NCI-H1105 (cell line): ENCODE data around the gene KCNJ10.

Source experiments
- DNase-seq: peaks from one replicate; lab custom pipeline; 2025; lab: John Stamatoyannopoulos, UW

Gene KCNJ10

DNA sequence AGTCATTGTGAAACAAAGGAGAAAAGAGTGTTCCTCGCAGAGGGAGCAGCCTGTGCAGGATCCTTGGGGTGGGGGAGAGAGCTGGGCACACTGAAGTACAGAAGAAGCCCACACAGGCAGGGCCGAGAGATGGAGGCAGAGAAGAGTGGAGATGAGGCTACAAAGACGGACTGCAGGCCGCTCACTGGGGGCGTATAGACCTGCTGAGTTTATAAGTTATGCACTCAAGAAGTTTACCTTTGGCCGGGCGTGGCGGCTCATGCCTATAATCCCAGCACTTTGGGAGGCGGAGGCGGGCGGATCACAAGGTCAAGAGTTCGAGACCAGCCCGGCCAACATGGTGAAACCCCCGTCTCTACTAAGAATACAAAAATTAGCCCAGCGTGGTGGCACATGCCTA lies 108.3 kb downstream of the KCNJ10 start:
- no peak for DNase-seq

DNA sequence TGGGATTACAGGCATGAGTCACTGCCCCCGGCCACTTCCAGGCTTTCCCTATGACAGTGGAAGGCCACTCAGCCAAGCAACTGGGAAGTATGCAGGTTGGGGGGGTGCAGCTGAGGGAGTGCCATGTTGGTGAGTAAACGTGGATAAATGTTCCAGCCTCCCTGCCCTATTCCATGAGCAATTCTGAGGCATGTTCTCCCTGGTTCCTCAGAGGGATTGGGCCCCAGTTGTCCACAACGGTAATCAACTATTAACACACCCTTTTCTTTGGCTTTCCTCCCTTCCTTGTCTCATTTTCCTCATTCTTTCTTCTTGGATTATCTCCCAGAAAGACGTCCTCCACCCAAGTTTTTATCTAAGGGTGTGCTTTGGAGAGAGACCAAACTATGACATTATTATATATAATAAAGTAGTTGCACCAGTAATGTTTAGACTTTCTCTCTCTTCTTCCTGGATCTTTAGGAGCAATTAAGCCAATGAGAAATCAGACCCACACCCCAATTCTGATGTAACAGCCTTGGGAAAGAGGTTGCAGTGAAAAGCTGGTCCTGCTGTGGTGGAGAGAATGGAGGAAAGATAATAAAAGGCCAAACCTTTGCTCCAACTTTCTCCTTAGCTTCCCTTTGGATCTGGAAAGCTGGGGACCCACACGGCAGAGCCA lies 109.1 kb downstream of the KCNJ10 start:
- no peak for DNase-seq

DNA sequence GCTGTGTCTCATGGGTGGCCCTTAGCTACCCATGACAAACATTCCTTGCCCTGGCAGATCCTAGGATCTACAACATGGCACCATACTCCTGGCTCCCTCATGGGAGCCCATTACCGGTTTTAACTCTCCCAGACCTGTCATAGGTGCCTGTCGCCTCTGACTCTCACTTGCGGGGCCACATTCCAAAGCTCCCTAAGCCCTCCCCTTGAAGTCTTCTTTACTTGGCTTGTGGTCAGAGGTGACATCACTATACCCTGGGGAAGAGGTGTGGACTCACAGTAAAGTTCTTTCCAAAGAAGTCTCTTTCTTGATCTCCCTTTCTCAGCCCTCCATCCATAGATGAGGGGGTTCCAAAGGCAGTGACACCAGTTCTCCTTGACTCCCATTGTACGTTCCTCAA lies 110.5 kb downstream of the KCNJ10 start:
- DNase-seq, result no peak

DNA sequence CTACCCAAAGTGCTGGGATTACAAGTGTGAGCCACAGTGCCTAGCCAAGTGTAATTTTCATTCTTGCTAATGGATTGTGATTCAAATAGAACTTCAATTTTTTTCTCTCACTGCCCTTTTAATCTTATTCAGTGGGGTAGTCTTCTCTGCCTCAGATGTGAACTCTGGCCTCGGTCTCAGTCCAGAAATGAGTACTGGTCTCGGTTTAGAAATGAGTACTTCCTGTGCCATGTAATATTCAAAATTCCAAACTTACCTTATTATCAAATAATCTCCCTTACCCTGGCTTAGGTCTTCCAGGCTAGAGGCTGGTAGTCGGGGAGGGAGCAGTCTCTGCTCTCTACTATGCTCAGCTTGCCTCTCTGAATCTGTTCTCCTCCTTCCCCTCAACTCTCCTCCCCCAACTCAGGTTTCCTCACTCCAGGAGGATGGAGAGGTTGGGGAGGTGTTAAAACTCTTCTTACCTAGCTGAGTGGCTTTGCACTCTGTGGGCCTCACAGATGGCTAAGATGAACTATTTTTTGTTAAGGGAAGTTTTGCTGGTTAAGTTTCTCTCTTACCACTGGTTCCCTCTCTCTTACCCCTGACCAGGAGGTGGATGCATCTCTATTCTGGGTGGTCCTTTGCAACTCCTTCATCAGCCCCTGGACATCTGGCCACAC lies 111.1 kb downstream of the KCNJ10 start:
- no peak for DNase-seq

DNA sequence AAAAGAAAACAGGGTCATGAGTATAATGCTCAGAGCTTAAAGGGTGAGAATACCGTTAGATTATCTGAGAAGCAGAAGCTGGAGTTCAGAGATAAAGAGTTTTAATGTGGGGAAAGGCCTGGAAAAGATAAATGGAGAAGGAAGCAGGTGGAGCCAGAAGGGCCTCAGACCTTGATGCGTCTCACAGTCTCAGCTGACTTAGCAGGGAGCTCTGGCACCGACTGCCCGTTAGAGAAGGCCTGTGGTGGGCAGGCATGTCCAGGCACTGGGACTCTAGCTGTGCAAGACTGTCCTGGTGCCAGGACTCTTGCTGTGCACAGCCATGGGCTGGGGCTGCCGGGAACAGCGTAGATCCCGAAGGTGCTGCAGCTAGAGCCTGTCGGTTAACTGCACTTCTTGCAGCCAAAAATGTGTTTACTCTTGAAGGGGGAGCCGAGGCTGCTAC lies 112.1 kb downstream of the KCNJ10 start:
- DNase-seq, result no peak

DNA sequence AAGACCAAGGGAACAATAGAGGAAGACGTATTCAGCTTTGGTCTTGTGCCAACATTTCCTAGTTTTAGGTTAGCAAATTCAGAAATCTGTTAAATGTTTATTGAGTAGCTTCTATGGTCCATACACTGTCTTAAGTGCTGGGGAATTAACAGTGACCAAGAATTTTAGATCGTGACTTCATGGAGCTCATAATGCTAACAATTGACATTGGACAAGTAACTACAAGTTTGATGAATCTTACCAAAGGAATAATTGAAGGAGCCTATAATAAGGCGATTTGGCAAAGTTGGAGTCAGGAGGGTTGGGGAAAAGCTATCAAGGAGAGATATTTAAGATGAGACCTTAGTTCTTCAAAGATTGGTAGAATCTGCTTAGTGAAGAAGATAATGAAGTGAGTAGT lies 114.5 kb downstream of the KCNJ10 start:
- no peak for DNase-seq

DNA sequence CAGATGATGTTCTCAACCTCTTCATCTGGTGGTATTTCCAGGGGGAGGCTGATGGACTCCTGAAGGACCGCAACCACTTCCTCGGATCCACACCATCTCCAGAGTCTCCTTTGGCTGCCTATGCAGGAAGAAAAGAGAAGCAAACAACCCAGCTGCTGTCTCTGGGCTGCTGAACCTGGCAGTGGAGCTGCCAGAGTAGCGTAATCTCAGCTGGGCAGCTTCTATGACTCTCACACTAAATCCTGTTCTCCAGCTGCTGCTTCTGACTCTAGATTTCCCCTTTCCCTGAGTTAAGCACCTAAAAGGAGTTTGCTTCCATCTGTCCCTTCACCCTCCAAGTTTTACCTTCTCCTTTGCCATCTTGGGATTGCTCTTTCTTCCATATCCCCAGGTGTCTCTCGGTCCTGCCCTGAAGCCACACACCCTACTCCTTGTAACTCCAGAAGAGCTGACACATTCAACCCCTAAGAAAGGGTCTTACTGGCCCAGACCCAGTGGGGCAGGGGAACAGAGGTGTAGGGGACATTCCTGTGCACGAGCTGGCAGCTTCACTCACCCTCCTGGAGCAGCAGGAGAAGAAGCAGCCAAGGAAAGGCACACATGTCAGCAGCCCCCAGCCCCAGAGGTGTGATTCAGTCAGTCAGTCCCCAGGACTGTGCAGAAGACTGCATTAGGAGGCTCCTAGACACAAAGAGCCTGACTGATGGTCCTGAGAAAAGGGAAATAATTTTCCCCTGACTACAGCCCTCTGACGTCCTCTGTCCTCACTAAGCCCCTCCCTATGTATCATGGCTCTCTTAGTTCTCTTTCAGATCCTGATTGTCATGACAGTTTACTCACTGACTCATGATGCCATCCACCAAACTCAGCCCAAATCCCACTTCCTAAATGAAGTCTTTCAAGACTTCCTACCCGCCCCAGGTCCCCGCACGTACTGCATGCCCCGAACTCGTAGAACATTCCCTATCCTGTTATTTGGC lies 116.1 kb downstream of the KCNJ10 start, which contains the start of gene SLAMF9:
Gene SLAMF9, minus strand, starts transcription at position 702 of the 980 bp plus-strand sequence. Its CDS starts 100 bp downstream, at position 602.
- no peak for DNase-seq

DNA sequence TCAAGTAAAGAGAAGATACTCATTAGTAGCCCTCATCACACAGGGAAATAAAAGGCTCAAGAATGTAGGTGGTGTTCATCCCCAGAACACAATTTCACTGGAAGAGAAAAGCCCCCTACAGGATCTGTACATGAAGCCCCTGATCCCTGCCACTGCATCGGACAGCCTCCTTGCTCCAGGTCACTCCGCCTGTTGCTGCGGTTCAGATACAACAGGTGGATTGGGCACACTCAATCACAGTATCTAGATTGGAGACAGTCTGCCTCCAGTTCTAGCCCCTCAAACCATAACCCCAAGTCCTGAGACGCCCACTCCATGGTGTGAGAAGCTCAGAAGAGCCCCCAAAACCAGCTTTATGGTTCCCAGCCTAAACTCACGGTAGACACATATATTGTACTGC lies 117.0 kb downstream of the KCNJ10 start:
- no peak for DNase-seq

DNA sequence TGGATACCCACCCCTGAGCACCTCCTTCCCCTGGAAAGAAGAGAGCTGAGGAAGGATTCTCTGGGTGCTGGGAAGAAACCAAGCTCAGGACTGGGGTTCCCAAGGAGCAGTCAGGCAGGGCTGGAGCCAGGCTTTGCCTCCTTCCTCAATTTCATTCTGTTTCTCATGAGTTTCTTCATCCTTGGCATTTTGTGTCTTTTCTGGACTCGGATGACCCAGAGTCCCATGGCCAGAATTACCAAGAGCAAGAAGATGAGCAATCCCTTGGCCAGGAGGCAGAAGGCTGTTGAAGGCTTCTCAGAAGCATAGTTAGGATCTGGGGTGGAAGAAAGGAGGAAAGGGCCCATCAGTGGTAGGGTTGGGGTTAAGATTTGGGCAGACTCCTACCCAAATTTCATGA lies 118.4 kb downstream of the KCNJ10 start:
- DNase-seq, result no peak

DNA sequence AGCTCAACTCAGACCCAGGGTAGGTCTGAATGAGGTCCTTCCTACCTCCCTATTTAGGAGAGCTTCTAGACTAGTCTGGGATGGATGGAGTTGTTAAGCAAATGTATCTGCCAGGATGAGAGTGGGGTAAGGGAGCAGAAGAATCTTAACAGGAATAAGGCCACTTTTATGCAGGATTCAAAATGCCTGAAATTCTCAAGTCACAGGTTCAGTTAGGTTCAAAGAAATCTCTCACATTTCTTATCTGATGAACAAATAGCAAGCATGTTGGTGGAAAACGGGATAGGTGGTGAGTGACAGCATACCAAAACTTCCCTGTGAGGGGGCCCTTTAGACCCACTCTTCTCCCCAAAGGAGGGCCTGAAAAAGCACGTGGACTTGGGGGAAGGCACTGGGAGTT lies 118.9 kb downstream of the KCNJ10 start:
- no peak for DNase-seq

DNA sequence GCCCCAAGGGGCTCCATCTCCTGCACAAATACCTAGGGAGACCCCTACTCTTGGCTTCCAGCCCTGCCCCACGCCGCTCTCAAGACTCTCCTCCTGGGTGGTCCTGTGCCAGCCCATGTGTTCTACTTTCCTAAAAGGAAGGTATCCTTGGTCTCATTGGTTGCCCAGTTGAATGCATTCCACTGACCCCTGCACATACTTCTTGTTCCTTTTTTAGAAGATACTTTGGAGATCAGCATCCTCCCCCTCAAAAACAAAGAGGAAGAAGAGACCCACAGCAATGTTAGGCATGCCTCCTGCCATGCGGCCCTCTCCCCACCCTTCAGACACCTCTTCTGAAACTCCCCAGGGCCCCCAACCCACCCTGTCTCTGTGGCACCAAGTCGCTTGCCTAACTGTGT lies 120.0 kb downstream of the KCNJ10 start:
- DNase-seq, result no peak

DNA sequence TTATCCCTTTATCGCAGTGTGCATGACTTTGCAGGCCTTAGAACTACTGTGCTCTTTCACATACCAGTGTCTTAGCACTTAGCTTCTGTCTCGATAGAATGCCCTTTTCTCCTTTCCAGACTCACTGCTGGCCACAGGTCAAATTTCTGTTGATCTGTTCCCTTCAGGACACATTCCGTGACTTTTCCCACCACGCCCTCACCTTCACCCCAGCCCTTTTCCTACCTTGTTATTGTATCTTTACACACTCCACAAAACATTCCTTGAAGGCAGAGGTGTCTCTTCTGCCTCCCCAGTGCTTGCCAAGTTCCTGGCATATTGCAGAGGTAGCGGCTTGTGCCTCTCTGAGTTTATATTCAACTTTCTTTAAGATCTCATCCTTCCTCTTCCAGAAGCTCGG lies 120.8 kb downstream of the KCNJ10 start:
- no peak for DNase-seq
